ENCODE data around the gene QRICH2.

Gene QRICH2

GRCh38 chr17:76251478-76252039, 56.5 kb downstream of the QRICH2 start:
- no peaks in the 10 kb centered on the region for H3K36me3 ChIP-seq (ENCODE audit: insufficient read depth, low read length)
- H3K27me3 ChIP-seq (ENCODE audit: insufficient read depth, low read length), result peaks cover 5% of the 10 kb centered on the region; the same call in 1 of the 2 replicates
- no peaks in the 10 kb centered on the region for H4K20me1 ChIP-seq (ENCODE audit: insufficient read depth, low read length)
- H3F3A ChIP-seq (ENCODE audit: insufficient read depth, low read length), result no peaks in the 10 kb centered on the region
- H3K79me2 ChIP-seq (ENCODE audit: insufficient read depth, low read length), result no peaks in the 10 kb centered on the region
- H3K4me3 ChIP-seq (ENCODE audit: low read depth, low read length, poor library complexity, severe bottlenecking), result no peak overlapping the region
- no peaks in the 10 kb centered on the region for H3K9me3 ChIP-seq (ENCODE audit: low read length)
- H3K27ac ChIP-seq (ENCODE audit: low read depth, low read length, poor library complexity, severe bottlenecking), result no peak overlapping the region
- H2AFZ ChIP-seq (ENCODE audit: low read length), result no peak overlapping the region
- no peak overlapping the region for H3K4me2 ChIP-seq (ENCODE audit: low read length)
- TF ChIP-seq EZH2 (IDR thresholded peaks at IDR 0.05; ENCODE audit: borderline replicate concordance, low read length), result no peak
- no peak for TF ChIP-seq CTCF (IDR thresholded peaks at IDR 0.05; ENCODE audit: low read length)
- peaks cover 12% of the 10 kb centered on the region for H3K4me1 ChIP-seq (ENCODE audit: insufficient read depth, low read length, severe bottlenecking)
- no peak overlapping the region for H3K9ac ChIP-seq (ENCODE audit: low read length)
- no peaks in the 10 kb centered on the region for H3K9me2 ChIP-seq (ENCODE audit: low read depth, low read length)

DNA sequence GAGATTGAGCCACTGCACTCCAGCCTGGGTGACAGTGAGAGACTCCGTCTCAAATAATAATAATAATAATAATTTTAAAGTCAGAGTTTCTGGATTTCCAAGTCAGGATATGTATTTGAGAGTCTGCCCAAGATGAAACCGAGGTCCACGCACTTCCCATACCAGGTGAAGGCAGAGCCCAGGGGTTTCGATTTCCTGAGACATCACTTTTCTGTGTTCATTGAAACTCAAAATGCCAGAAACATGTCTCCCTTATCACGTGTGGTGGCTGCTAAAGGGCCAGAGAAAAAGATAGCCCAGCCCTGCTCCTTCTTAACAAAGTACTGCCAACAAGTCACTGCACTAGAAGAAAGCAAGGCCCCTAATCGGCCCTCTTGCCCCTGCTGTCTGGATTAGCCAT, 57.9 kb downstream of the QRICH2 start:
- H3F3A ChIP-seq (ENCODE audit: insufficient read depth, low read length), result no peaks in the 10 kb centered on the region
- H3K4me3 ChIP-seq (ENCODE audit: low read depth, low read length, poor library complexity, severe bottlenecking), result no peak overlapping the region
- H3K4me1 ChIP-seq (ENCODE audit: insufficient read depth, low read length, severe bottlenecking), result peaks cover 12% of the 10 kb centered on the region
- H3K9me2 ChIP-seq (ENCODE audit: low read depth, low read length), result no peaks in the 10 kb centered on the region
- H3K36me3 ChIP-seq (ENCODE audit: insufficient read depth, low read length), result no peaks in the 10 kb centered on the region
- H3K9ac ChIP-seq (ENCODE audit: low read length), result no peak overlapping the region
- H4K20me1 ChIP-seq (ENCODE audit: insufficient read depth, low read length), result no peaks in the 10 kb centered on the region
- peaks cover 9% of the 10 kb centered on the region; the same call in 1 of the 2 replicates for H3K27me3 ChIP-seq (ENCODE audit: insufficient read depth, low read length)
- no peak overlapping the region for H2AFZ ChIP-seq (ENCODE audit: low read length)
- H3K79me2 ChIP-seq (ENCODE audit: insufficient read depth, low read length), result no peaks in the 10 kb centered on the region
- H3K9me3 ChIP-seq (ENCODE audit: low read length), result no peaks in the 10 kb centered on the region
- no peak for TF ChIP-seq CTCF (IDR thresholded peaks at IDR 0.05; ENCODE audit: low read length)
- no peak for TF ChIP-seq EZH2 (IDR thresholded peaks at IDR 0.05; ENCODE audit: borderline replicate concordance, low read length)
- no peak overlapping the region for H3K4me2 ChIP-seq (ENCODE audit: low read length)
- H3K27ac ChIP-seq (ENCODE audit: low read depth, low read length, poor library complexity, severe bottlenecking), result no peak overlapping the region

- H3K4me3 ChIP-seq (ENCODE audit: low read depth, low read length, poor library complexity, severe bottlenecking), result no peak overlapping the region
- no peak overlapping the region for H3K27ac ChIP-seq (ENCODE audit: low read depth, low read length, poor library complexity, severe bottlenecking)
- no peaks in the 10 kb centered on the region for H3F3A ChIP-seq (ENCODE audit: insufficient read depth, low read length)
- TF ChIP-seq CTCF (IDR thresholded peaks at IDR 0.05; ENCODE audit: low read length), result peak; percentile 16; the same call in 1 of the 2 replicates
- no peak for TF ChIP-seq EZH2 (IDR thresholded peaks at IDR 0.05; ENCODE audit: borderline replicate concordance, low read length)
- H3K9ac ChIP-seq (ENCODE audit: low read length), result no peak overlapping the region
- H3K79me2 ChIP-seq (ENCODE audit: insufficient read depth, low read length), result no peaks in the 10 kb centered on the region
- no peak overlapping the region for H2AFZ ChIP-seq (ENCODE audit: low read length)
- no peaks in the 10 kb centered on the region for H4K20me1 ChIP-seq (ENCODE audit: insufficient read depth, low read length)
- peaks cover 12% of the 10 kb centered on the region for H3K4me1 ChIP-seq (ENCODE audit: insufficient read depth, low read length, severe bottlenecking)
- H3K36me3 ChIP-seq (ENCODE audit: insufficient read depth, low read length), result no peaks in the 10 kb centered on the region
- no peaks in the 10 kb centered on the region for H3K9me3 ChIP-seq (ENCODE audit: low read length)
- H3K27me3 ChIP-seq (ENCODE audit: insufficient read depth, low read length), result peaks cover 12% of the 10 kb centered on the region; the same call in 1 of the 2 replicates
- no peak overlapping the region for H3K4me2 ChIP-seq (ENCODE audit: low read length)
- no peaks in the 10 kb centered on the region for H3K9me2 ChIP-seq (ENCODE audit: low read depth, low read length)
Observed at GRCh38 chr17:76248013-76248782, 59.9 kb downstream of the QRICH2 start.

All from OCI-LY1 (cell line).